ENCODE measurements around the gene KLHL29.

DNA sequence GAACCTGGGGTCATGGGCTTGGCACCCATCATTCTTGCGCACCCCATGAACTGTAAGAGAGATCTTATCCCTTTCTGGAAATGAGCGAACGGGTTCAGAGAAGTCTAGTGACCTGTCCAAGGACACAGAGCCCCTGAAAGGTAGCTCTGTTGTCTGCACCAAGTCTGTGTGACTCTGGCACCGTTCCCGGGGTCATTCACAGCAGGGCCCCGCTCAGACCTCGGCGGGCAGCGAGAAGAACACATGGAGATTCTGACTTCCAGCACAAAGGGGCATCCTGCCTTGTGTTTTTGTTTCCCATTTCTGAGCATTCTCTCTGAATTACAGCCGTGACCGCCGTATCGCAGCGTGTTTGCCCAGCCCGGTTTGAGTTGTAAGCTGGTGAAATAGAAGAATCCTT, 231.7 kb downstream of the KLHL29 start:
- no peak for TF ChIP-seq CTCF (IDR thresholded peaks at IDR 0.05)
- no peak for TF ChIP-seq POLR2A (IDR thresholded peaks at IDR 0.05)
